Ureter (tissue), 1 donor: Measurements from ENCODE around the gene RMND1. TPM values are rescaled to one million over a fixed set of nuclear protein-coding genes. Genes with fewer than 3 reads are reported as not detected.
"Not testable (repeated sequence)": the region's sequence is repeated elsewhere in the genome, so short reads cannot be mapped to it uniquely, and the experiment has no call there.

Experiments
- DNase-seq: peaks from one replicate; pipeline ENCODE4 v3.0.0-alpha.2; 2020; ENCODE audit warnings: low spot score
- total RNA-seq: library from RNA; stranded (reverse); gene quantifications from one replicate; pipeline ENCODE4 v1.2.4, GENCODE V29; 2023
- donor health status: DM: yes; HTN: yes; CAD: no.

Gene RMND1
- total RNA-seq, 1 donor from 2014 or later: 23.0 TPM

DNA sequence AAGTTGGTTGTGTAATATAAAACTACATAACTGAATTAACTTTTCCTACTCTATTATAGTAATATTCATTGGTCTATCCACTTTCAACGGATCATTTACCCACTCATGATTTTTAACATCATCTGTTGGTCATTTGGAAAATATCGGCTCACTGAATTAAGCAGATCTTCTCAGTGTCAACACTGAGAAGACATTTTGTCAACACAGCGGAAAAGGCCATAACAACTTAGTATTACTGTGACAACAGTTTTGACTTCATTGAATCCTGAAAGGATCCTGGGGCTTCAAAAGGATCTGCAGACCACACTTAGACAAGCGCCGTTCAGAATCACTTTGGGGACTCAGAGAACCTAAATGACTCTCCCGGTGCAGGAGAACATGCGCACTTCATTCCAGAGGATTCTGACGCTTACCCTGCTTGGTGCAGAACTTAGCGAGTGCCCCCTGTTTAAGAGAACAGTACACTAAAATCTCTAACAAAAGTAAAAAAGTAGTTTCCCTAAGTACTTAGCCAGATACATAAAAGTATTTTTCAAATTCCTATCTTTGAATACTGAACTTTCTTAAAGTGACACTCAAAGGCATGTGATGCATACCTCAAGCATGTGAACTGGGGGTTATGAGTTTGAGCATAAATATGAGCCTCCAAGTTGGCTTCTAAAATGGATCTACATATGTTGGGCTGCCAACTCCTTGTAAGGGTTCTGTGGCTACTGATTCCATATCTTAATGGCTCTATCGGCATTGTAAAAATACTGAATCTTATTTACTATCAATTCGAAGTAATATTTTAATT lies 64.6 kb downstream of the RMND1 start:
- no peak for DNase-seq

DNA sequence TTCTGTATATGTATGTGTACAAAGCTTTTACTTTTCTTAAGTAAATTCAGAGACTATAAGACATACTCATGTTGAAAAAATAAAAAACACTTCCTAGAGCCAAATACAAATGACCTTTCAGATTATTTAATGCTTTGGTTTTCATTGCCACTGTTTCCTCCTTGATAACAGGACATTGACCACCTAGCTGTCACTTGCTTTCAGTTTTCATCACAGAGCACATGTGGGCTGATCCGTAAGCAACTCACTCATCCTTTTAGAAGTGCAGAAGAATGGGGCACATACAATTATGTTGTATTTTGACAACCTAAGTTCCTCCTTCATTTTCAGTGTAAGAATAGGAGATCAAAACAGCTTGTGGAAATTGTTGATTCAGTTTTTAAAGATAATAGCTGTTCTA lies 66.7 kb downstream of the RMND1 start:
- no peak for DNase-seq

GRCh38 chr6:151384151-151384550 lies 67.8 kb downstream of the RMND1 start:
- DNase-seq: no peak

- DNase-seq: not testable (repeated sequence)
Observed at GRCh38 chr6:151382631-151383030, 69.3 kb downstream of the RMND1 start.

DNA sequence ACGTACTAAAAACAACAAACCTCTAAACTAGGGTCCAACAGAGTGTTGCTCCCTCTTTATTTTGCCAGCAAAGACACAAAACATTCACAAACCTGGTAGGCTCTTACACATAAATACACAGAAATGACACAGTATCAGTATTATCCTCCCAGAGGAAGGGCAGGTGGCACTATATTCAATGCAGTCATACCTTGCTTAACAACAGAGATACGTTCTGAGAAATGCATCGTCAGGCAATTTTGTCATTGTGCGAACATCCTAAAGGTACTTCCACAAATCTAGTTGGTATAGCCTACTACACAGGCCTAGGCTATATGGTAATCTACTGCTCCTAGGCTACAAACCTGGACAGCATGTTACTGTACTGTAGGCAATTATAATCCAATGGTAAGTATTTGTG lies 70.2 kb downstream of the RMND1 start:
- no peak for DNase-seq

GRCh38 chr6:151380848-151381205 lies 71.1 kb downstream of the RMND1 start:
- DNase-seq: no peak

DNA sequence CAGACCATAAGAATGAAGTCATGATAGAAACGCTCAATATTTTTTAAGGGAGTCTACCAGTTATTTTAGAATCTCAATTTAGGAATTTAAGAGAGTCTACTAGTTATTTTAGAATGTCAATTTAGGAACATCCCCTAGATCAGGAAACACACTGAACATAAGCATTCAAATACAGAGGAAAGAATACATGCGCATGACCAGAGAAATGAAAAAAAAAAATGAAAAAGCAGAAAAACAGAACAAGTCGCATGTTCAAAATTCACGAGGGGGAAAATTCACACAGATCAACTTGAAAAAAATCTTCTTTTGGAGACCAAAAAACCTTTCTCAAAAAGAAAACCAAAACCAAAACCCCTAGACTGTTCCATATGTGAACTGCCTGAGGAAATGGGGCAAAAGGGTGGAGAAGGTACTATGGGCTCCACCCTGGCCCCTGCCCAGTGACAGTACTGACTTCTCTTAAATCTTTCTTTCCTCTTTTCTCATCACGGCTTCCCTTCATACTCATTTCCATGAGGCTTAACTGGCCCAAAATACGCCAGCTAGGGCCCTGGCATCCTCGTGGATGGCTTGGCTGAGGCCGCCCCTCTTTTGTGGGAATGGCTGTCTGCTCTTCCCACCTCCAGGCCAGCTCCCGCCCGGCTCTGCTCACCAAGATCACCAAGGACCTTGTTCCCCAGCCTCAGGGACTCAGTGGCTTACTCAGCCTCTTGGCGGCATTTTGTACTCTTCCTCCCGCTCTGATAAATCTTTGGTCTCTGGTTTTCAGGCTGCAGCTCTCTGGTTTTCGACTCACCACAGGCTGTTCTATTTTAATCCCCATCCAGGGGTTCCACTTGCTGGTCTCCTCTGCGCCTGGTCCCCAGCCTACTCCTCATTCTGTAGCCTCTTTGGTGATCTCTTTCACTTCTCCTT lies 71.7 kb downstream of the RMND1 start:
- no peak for DNase-seq

DNA sequence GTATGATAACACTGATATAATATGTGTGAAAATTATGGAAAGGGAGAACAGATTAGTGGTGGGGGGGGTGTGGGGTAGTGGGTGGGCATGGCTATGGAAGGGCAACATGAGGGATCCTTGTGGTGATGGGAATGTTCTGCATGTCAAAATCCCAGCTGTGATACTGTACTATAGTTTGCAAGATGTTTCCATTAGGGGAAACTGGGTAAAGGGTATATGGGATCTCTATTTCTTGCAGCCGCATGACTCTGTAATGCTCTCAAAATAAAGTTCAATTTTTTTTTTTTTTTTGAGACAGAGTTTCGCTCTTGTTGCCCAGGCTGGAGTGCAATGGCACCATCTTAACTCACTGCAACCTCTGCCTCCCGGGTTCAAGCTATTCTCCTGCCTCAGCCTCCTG lies 74.8 kb downstream of the RMND1 start:
- DNase-seq: no peak

DNA sequence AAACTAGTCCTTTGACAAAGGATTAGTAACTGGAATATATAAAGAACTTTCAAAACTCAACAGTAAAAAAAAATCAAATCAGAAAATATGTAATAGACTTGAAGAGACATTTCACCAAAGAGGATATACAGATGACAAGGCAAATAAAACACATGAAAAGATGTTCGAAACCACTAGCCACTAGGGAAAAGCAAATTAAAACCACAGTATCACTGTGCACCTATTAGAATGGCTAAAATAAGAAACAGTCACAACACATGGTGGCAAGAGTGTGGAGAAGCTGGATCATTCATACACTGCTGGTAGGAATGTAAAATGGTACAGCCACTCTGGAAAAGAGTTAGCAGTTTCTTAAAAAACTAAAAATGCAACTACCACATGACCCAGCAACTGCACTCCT lies 75.5 kb downstream of the RMND1 start:
- no peak for DNase-seq

- no peak for DNase-seq
Observed at GRCh38 chr6:151375833-151376232, 76.1 kb downstream of the RMND1 start.

- no peak for DNase-seq
Observed at GRCh38 chr6:151374036-151374683, 77.8 kb downstream of the RMND1 start.

DNA sequence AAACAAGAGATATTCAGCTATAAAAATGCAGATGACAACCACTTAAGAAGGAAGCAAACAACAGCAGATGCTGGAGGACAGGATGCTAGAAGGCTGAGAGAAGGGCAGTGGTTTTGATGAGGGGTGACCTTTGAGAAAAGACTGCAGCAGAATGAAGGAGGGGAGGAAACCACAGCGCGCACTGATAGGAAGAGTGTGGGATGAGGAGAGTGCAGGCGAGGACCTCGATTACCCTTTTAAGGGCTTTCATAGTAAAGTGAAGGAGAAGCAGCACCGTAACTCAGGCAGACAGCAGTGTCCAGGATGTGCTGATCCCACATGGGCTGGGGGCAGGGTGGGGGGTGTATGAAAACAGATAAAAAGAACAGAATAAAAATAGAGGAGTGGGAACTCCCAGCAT lies 79.8 kb downstream of the RMND1 start:
- DNase-seq: no peak

DNA sequence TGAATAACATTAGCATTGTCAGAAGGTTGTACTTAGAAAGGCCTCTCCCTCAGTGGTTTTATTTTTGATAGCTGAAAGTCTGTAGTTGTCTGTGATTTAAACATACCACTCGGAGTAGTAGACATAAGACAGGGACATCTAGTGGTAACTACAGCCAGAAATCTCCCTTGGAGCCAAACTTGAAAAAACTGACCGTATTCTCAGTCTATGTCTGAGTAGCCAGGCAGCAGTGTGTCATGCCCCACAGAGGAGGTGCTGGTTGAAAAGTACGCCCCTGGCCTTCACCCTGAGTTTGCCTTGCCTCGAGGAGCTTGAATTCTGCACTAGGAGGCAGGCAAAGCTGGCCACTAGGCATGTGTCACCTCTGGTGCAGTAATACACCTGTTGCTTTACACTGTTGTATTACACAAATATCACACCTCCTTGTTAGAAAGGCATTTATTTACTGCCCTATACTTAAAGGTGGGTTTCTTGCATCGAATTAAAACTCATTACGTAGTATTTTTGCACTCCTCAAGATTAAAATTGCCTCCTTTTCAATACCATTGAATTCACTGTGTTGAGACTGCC lies 81.3 kb downstream of the RMND1 start:
- DNase-seq: no peak

DNA sequence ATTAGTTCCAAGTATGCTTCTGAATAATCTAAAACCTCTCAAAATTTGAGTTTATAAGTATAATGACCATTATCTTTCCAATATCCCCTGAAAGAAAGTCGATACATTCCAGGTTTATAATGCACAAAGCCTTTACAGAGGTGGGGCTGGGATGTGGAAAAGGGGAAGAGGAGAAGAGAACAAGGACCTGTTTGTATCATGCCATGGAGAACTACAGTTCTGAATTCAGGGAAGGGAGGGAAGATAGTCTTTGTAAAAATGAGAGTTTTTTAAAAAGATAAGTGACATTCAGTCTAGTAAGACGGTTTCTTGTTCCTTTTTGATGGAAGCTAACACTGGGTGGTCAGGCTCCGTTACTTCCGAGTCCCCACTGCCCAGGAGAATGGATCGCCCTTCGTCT lies 86.7 kb downstream of the RMND1 start:
- DNase-seq: no peak

DNA sequence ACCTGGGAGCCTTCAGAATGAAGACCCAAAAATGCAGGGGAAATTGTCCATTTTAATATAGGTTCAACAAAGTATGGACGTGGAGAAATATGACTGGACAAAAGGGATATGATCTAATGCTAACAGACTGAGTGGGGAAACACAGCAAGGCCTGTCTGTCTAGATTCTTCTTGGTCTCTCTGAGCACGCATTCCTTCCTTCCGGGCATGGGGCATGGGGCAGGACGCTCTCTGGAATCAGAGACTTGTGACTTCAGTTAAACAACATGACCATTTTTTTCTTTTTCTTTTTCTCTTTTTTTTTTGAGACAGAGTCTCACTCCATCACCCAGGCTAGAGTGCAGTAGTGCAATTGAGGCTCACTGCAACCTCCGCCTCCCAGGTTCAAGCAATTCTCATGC lies 92.4 kb downstream of the RMND1 start:
- no peak for DNase-seq

- no peak for DNase-seq
Observed at GRCh38 chr6:151358475-151358874, 93.5 kb downstream of the RMND1 start.

- DNase-seq: no peak
Observed at GRCh38 chr6:151357758-151358436, 94.0 kb downstream of the RMND1 start.

GRCh38 chr6:151356983-151357382 lies 94.9 kb downstream of the RMND1 start:
- not testable (repeated sequence) for DNase-seq
